Neural cell (in vitro differentiated cells): ENCODE results near the gene F7. TPM values are rescaled to one million over a fixed set of nuclear protein-coding genes. Genes with fewer than 3 reads are reported as not detected.

Source experiments
- H2AFZ ChIP-seq: fragments of 200-600, 300-800 bp; sonication (generic), shearing (Covaris generic); 2 replicates; pipeline ENCODE4 v1.6.0; 2014; ENCODE audit warnings: low read depth, mild to moderate bottlenecking, antibody characterized with exemption, low read length, moderate library complexity
- H3F3A ChIP-seq: fragments of 200-600 bp; shearing (Covaris generic); 2 replicates; pipeline ENCODE4 v1.6.1; 2016; ENCODE audit warnings: mild to moderate bottlenecking, moderate library complexity, mixed read lengths, antibody characterized with exemption, low read length; ENCODE audit not compliant: insufficient read depth, poor library complexity, severe bottlenecking
- H3K27ac ChIP-seq: fragments of 200-600, 300-800 bp; sonication (generic), shearing (Covaris generic); 2 replicates; pipeline ENCODE4 v1.5.1; 2014; ENCODE audit warnings: mild to moderate bottlenecking, low read length, moderate library complexity
- H3K27me3 ChIP-seq: fragments of 300-800, 200-600 bp; sonication (generic), shearing (Covaris generic); 2 replicates; pipeline ENCODE4 v1.6.0; 2014; ENCODE audit warnings: mild to moderate bottlenecking, low read depth, low read length, moderate library complexity; ENCODE audit not compliant: insufficient read depth
- H3K36me3 ChIP-seq: fragments of 300-800, 200-600 bp; sonication (generic), shearing (Covaris generic); 2 replicates; pipeline ENCODE4 v1.5.1; 2014; ENCODE audit warnings: mild to moderate bottlenecking, antibody characterized with exemption, low read length, moderate library complexity; ENCODE audit not compliant: insufficient read depth
- H3K4me2 ChIP-seq: fragments of 300-800, 200-600 bp; sonication (generic), shearing (Covaris generic); 2 replicates; pipeline ENCODE4 v1.6.0; 2014; ENCODE audit warnings: mild to moderate bottlenecking, low read length
- H3K4me3 ChIP-seq: fragments of 300-800, 200-600 bp; sonication (generic), shearing (Covaris generic); 2 replicates; pipeline ENCODE4 v1.5.1; 2014; ENCODE audit warnings: mild to moderate bottlenecking, low read length, moderate library complexity
- H3K79me2 ChIP-seq: fragments of 200-600 bp; shearing (Covaris generic); replicated peaks from 2 replicates; pipeline ENCODE4 v1.6.0; 2014; ENCODE audit warnings: mild to moderate bottlenecking, low read length, moderate library complexity; ENCODE audit not compliant: insufficient read depth
- H3K9ac ChIP-seq: fragments of 300-800, 200-600 bp; sonication (generic), shearing (Covaris generic); 2 replicates; pipeline ENCODE4 v1.6.1; 2016; ENCODE audit warnings: mild to moderate bottlenecking, low read length, mixed read lengths
- H3K9me2 ChIP-seq: fragments of 200-600 bp; shearing (Covaris generic); 2 replicates; pipeline ENCODE4 v1.6.1; 2016; ENCODE audit warnings: mild to moderate bottlenecking, low read length, mixed read lengths; ENCODE audit not compliant: insufficient read depth
- H3K9me3 ChIP-seq: fragments of 200-600, 300-800 bp; sonication (generic), shearing (Covaris generic); 2 replicates; pipeline ENCODE4 v1.6.1; 2016; ENCODE audit warnings: mild to moderate bottlenecking, mixed run types, low read length, moderate library complexity, mixed read lengths
- H4K20me1 ChIP-seq: fragments of 200-600 bp; shearing (Covaris generic); 2 replicates; pipeline ENCODE4 v1.6.1; 2016; ENCODE audit warnings: mild to moderate bottlenecking, mixed run types; ENCODE audit not compliant: insufficient read depth
- CTCF ChIP-seq: fragments of 450-650 bp; IDR thresholded peaks from 2 replicates; pipeline ENCODE4 v1.5.1; 2014; ENCODE audit warnings: antibody characterized with exemption, mild to moderate bottlenecking, moderate library complexity; ENCODE audit not compliant: poor library complexity, severe bottlenecking
- EP300 ChIP-seq: fragments of 450-650 bp; conservative IDR thresholded peaks from 2 replicates; pipeline ENCODE4 v1.6.1; 2014; ENCODE audit warnings: antibody characterized with exemption, mild to moderate bottlenecking, moderate library complexity; ENCODE audit not compliant: poor library complexity, severe bottlenecking
- EZH2 ChIP-seq: fragments of 200-600, 300-800 bp; shearing (Covaris generic), sonication (generic); IDR thresholded peaks from 2 replicates; pipeline ENCODE4 v1.6.1; 2014; ENCODE audit warnings: antibody characterized with exemption, low read length, borderline replicate concordance, mild to moderate bottlenecking; ENCODE audit not compliant: insufficient read depth, poor library complexity, severe bottlenecking
- MXI1 ChIP-seq: fragments of 450-650 bp; conservative IDR thresholded peaks from 2 replicates; pipeline ENCODE4 v1.6.1; 2014; ENCODE audit warnings: antibody characterized with exemption, mild to moderate bottlenecking; ENCODE audit not compliant: poor library complexity, severe bottlenecking
- POLR2AphosphoS5 ChIP-seq: IDR thresholded peaks from 2 replicates; pipeline ENCODE4 v1.6.1; 2012
- RAD21 ChIP-seq: fragments of 450-650 bp; conservative IDR thresholded peaks from 2 replicates; pipeline ENCODE4 v1.6.1; 2014; ENCODE audit warnings: antibody characterized with exemption, mild to moderate bottlenecking, moderate library complexity
- REST ChIP-seq: IDR thresholded peaks from 2 replicates; pipeline ENCODE4 v1.6.1; 2012; ENCODE audit warnings: borderline replicate concordance
- SMC3 ChIP-seq: fragments of 450-650 bp; conservative IDR thresholded peaks from 2 replicates; pipeline ENCODE4 v1.6.1; 2014; ENCODE audit warnings: antibody characterized with exemption, mild to moderate bottlenecking, moderate library complexity; ENCODE audit not compliant: poor library complexity
- TAF1 ChIP-seq: IDR thresholded peaks from 2 replicates; pipeline ENCODE4 v1.6.1; 2012; ENCODE audit warnings: low read depth
- polyA plus RNA-seq: library from polyadenylated mRNA; depleted of rRNA; stranded (reverse); fragments of >200 nt; gene quantifications from 2 replicates; pipeline ENCODE4 v1.2.3, GENCODE V29; 2014

Gene F7
- polyA plus RNA-seq, 1 donor from 2014 or later, result 0.32 TPM

GRCh38 chr13:113089693-113090414, 15.7 kb upstream of the F7 start:
- Histone ChIP-seq H3K27me3 (no peaks in the 10 kb centered on the region), H3K36me3 (no peaks in the 10 kb centered on the region), H4K20me1 (no peaks in the 10 kb centered on the region), H3K9me2 (no peaks in the 10 kb centered on the region), H2AFZ (no peak overlapping the region), H3F3A (no peaks in the 10 kb centered on the region), H3K27ac (no peak overlapping the region), H3K79me2 (no peaks in the 10 kb centered on the region), H3K4me2 (no peak overlapping the region), H3K4me3 (no peak overlapping the region), H3K9me3 (no peaks in the 10 kb centered on the region), H3K9ac (no peak overlapping the region)
- TF ChIP-seq CTCF, result no peak
- no peak for TF ChIP-seq TAF1
- no peak for TF ChIP-seq EZH2
- no peak for TF ChIP-seq MXI1
- TF ChIP-seq RAD21, result no peak
- TF ChIP-seq EP300, result no peak
- no peak for TF ChIP-seq POLR2AphosphoS5
- no peak for TF ChIP-seq REST
- no peak for TF ChIP-seq SMC3

- no peak overlapping the region for H3K27ac ChIP-seq
- H4K20me1 ChIP-seq, result no peaks in the 10 kb centered on the region
- no peak overlapping the region for H2AFZ ChIP-seq
- H3K27me3 ChIP-seq, result no peaks in the 10 kb centered on the region
- H3K4me2 ChIP-seq, result no peak overlapping the region
- TF ChIP-seq SMC3, result no peak
- no peak for TF ChIP-seq RAD21
- TF ChIP-seq MXI1, result no peak
- TF ChIP-seq CTCF, result no peak
- no peak for TF ChIP-seq EZH2
- no peak for TF ChIP-seq EP300
- no peak for TF ChIP-seq TAF1
- H3K9me3 ChIP-seq, result no peaks in the 10 kb centered on the region
- no peaks in the 10 kb centered on the region for H3K9me2 ChIP-seq
- H3K4me3 ChIP-seq, result no peak overlapping the region
- no peak overlapping the region for H3K9ac ChIP-seq
- no peaks in the 10 kb centered on the region for H3K79me2 ChIP-seq
- H3K36me3 ChIP-seq, result no peaks in the 10 kb centered on the region
- H3F3A ChIP-seq, result no peaks in the 10 kb centered on the region
Measured at GRCh38 chr13:113090415-113090770, 15.2 kb upstream of the F7 start.
